Measurements from ENCODE around the gene GAMT. TPM values are rescaled to one million over a fixed set of nuclear protein-coding genes. Genes with fewer than 3 reads are reported as not detected.
A peak's percentile ranks its signal among the peaks of the same experiment; 100 is the strongest.

GAMT gene
- total and polyA plus RNA-seq, 2 donors (not counting 1 experiment from before 2014, with no cell fraction given): 20.0 to 44.1 TPM

- Histone ChIP-seq H3K4me1 (ENCODE audit: control insufficient read depth, extremely low read depth, insufficient read depth, low read length) (peaks cover 19% of the 10 kb centered on the region), H3K36me3 (ENCODE audit: control insufficient read depth, insufficient read depth, low read length) (peaks cover 24% of the 10 kb centered on the region), H3K4me3 (replicated peaks in 1 of 4; ENCODE audit: control extremely low read depth in 1 of 4, insufficient read depth in 1 of 4, low read depth in 3 of 4, low read length in 4 of 4) (peak overlapping the region; percentile 22 to 52 (median 39)), H3K27me3 (ENCODE audit: control insufficient read depth, insufficient read depth, low read length) (no peaks in the 10 kb centered on the region), H3K4me2 (ENCODE audit: extremely low read depth, insufficient read depth, low read length) (peak overlapping the region; percentile 92), H3K9me3 (ENCODE audit: control insufficient read depth, insufficient read depth, low read depth, low read length) (no peaks in the 10 kb centered on the region), H3K9ac (ENCODE audit: insufficient read depth, low read length) (peak overlapping the region; percentile 51), H3K79me2 (ENCODE audit: control insufficient read depth, insufficient read depth, low read length) (peaks cover 2% of the 10 kb centered on the region), H3K27ac (ENCODE audit: insufficient read depth, low read length) (peak overlapping the region; percentile 77), H2AFZ (ENCODE audit: low read length) (no peak overlapping the region), H4K20me1 (ENCODE audit: control insufficient read depth, extremely low read depth, insufficient read depth, low read length) (no peaks in the 10 kb centered on the region)
- TF ChIP-seq EZH2 (IDR thresholded peaks at IDR 0.05; ENCODE audit: low read length, missing control alignments): no peak
- no peak for TF ChIP-seq CTCF (conservative IDR thresholded peaks at IDR 0.05 in 1 of 2, IDR thresholded peaks at IDR 0.05 in 1 of 2; ENCODE audit: low read depth in 1 of 2, low read length in 2 of 2)
- DNase-seq (ENCODE audit: low read depth in 2 of 2): peak; percentile 77 to 93
Measured at GRCh38 chr19:1360818-1361461, 40.4 kb downstream of the GAMT start.

GRCh38 chr19:1360126-1360817 is 41.1 kb downstream of the GAMT start:
- Histone ChIP-seq H3K27me3 (ENCODE audit: control insufficient read depth, insufficient read depth, low read length) (no peaks in the 10 kb centered on the region), H3K27ac (ENCODE audit: insufficient read depth, low read length) (peak overlapping the region; percentile 77), H3K4me3 (replicated peaks in 1 of 4; ENCODE audit: control extremely low read depth in 1 of 4, insufficient read depth in 1 of 4, low read depth in 3 of 4, low read length in 4 of 4) (peak overlapping the region in 1 of 4 experiments; percentile 52), H3K79me2 (ENCODE audit: control insufficient read depth, insufficient read depth, low read length) (peaks cover 3% of the 10 kb centered on the region), H3K9ac (ENCODE audit: insufficient read depth, low read length) (peak overlapping the region; percentile 51), H3K36me3 (ENCODE audit: control insufficient read depth, insufficient read depth, low read length) (peaks cover 22% of the 10 kb centered on the region), H3K9me3 (ENCODE audit: control insufficient read depth, insufficient read depth, low read depth, low read length) (no peaks in the 10 kb centered on the region), H4K20me1 (ENCODE audit: control insufficient read depth, extremely low read depth, insufficient read depth, low read length) (no peaks in the 10 kb centered on the region), H3K4me2 (ENCODE audit: extremely low read depth, insufficient read depth, low read length) (peak overlapping the region; percentile 92), H3K4me1 (ENCODE audit: control insufficient read depth, extremely low read depth, insufficient read depth, low read length) (peaks cover 18% of the 10 kb centered on the region), H2AFZ (ENCODE audit: low read length) (peak overlapping the region; percentile 15)
- no peak for TF ChIP-seq EZH2 (IDR thresholded peaks at IDR 0.05; ENCODE audit: low read length, missing control alignments)
- TF ChIP-seq CTCF (conservative IDR thresholded peaks at IDR 0.05 in 1 of 2, IDR thresholded peaks at IDR 0.05 in 1 of 2; ENCODE audit: low read depth in 1 of 2, low read length in 2 of 2): no peak
- peak in 1 of 2 donors; percentile 32 for DNase-seq (ENCODE audit: low read depth in 2 of 2)

- H3K9ac ChIP-seq (ENCODE audit: insufficient read depth, low read length): no peak overlapping the region
- H2AFZ ChIP-seq (ENCODE audit: low read length): no peak overlapping the region
- no peaks in the 10 kb centered on the region for H4K20me1 ChIP-seq (ENCODE audit: control insufficient read depth, extremely low read depth, insufficient read depth, low read length)
- H3K4me1 ChIP-seq (ENCODE audit: control insufficient read depth, extremely low read depth, insufficient read depth, low read length): peaks cover 17% of the 10 kb centered on the region
- H3K9me3 ChIP-seq (ENCODE audit: control insufficient read depth, insufficient read depth, low read depth, low read length): no peaks in the 10 kb centered on the region
- TF ChIP-seq CTCF (conservative IDR thresholded peaks at IDR 0.05 in 1 of 2, IDR thresholded peaks at IDR 0.05 in 1 of 2; ENCODE audit: low read depth in 1 of 2, low read length in 2 of 2): no peak
- TF ChIP-seq EZH2 (IDR thresholded peaks at IDR 0.05; ENCODE audit: low read length, missing control alignments): no peak
- peaks cover 5% of the 10 kb centered on the region for H3K79me2 ChIP-seq (ENCODE audit: control insufficient read depth, insufficient read depth, low read length)
- H3K27me3 ChIP-seq (ENCODE audit: control insufficient read depth, insufficient read depth, low read length): no peaks in the 10 kb centered on the region
- no peak overlapping the region for H3K4me2 ChIP-seq (ENCODE audit: extremely low read depth, insufficient read depth, low read length)
- peaks cover 13% of the 10 kb centered on the region for H3K36me3 ChIP-seq (ENCODE audit: control insufficient read depth, insufficient read depth, low read length)
- H3K27ac ChIP-seq (ENCODE audit: insufficient read depth, low read length): no peak overlapping the region
- DNase-seq (ENCODE audit: low read depth in 2 of 2): no peak
- H3K4me3 ChIP-seq (replicated peaks in 1 of 4; ENCODE audit: control extremely low read depth in 1 of 4, insufficient read depth in 1 of 4, low read depth in 3 of 4, low read length in 4 of 4): no peak overlapping the region
Measured at GRCh38 chr19:1357531-1358109, 43.7 kb downstream of the GAMT start.
